NCI-H1436 (cell line): ENCODE data around the gene SBK3.
A peak's percentile ranks its signal among the peaks of the same experiment; 100 is the strongest.
"Not testable (repeated sequence)": the region's sequence is repeated elsewhere in the genome, so short reads cannot be mapped to it uniquely, and the experiment has no call there.

ENCODE experiments used
- DNase-seq: peaks from one replicate; lab custom pipeline; 2025; lab: John Stamatoyannopoulos, UW

Gene SBK3

DNA sequence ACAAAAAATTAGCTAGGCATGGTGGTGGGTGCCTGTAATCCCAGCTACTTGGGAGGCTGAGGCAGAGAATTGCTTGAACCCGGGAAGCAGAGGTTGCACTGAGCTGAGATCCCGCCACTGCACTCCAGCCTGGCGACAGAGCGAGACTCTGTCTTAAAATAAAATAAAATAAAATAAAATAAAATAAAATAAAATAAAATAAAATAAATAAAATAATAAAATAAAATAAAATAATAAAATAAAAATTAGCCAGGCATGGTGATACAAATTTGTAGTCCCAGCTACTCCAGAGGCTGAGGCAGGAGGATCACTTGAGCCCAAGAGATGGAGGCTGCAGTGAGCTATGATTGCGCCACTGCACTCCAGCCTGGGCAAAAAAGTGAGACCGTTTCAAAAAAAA is 28.6 kb upstream of the SBK3 start:
- not testable (repeated sequence) for DNase-seq

DNA sequence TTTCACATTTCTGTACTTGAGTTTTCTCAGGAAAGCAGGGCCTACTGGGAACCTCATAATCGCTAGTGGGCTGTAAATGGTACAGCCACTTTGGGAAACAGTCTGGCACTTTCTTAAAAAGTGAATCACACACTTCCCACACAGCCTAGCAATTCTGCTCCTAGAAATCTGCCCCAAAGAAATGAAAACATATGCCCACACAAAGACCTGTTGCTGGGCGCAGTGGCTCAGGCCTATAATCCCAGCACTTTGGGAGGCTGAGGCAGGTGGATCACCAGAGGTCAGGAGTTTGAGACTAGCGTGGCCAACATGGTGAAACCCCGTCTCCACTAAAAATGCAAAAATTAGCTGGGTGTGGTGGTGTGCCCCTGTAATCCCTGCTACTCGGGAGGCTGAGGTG is 24.1 kb upstream of the SBK3 start:
- not testable (repeated sequence) for DNase-seq

DNA sequence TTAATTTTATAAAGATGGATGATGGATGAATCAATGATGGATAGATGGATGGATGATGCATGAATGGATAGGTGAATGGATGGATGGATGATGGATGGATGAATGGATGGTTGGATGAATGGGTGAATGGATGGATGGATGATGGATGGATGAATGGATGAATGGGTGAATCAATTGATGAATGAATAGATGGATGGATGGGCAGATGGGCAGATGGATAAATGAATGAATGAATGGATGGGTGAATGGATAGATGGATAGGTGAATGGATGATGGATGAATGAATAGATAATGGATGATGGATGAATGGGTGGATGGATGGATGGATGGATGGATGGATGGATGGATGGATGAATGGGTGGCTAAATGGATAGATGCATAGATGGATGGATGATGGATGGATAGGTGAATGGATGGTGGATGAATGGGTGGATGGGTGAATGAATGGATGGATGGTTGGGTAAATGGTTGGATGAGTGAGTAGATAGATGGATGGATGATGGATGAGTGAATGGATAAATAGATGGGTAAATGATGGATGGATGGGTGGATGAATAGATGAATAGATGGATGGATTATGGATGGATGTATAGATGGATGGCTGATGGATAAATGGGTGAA is 22.5 kb upstream of the SBK3 start:
- no peak for DNase-seq

DNA sequence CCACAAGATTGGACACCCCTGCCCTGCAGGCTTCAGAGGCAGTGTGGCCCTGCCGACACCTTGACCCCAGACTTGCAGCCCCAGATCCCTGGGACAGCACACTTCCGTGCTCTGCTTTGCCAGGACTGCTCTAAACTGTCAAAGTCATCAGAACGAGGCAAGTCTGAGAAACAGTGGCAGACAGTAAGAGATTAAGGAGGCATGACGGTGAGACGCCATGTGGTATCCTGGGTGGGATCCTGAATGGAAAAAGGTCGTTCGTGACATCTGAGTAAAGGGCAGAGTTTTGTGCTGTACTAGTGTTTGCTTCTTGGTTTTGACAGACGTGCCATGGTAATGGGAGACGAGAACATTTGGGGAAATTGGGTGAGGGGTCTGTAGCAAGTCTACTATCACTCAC is 21.5 kb upstream of the SBK3 start:
- no peak for DNase-seq

DNA sequence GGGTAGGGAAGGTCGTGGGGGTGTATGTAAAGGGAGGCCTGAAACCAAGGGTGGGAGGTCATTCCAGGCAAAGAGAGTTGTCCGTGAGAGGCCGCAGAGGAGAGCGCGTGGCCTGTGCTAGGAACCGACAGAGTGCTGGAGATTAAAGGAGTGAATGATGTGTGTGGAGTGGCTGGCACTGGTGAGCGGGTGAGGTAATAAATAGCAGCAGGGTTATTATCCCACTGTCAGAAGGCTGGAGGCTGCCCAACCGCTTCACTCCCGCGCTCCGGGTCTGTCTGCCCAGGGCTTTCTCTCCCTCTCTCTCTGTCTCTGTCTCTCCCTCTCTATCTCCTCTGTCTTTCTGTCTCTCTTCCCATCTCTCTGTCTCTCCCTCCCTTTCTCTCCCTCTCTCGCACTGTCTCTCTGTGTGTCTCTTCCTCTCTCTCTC is 17.9 kb upstream of the SBK3 start:
- no peak for DNase-seq

DNA sequence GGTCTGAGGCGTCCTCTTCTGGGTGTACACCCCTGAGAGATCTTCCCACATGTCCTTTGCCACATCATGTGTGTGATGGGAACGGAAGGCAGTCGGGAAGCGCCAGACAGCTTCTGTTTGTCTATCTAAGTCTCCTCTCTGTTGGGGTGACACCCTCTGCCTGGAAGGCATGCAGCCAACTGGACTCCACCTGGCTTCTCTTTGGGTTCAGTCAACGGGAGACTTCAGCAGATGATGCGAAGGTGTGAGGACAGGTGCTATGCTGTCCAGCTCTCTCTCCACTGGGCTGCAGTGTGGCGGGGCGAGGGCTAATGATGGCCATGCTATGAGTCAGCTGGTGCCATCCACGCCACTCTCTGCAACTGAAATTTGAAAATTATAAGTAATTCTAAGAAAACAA is 14.3 kb upstream of the SBK3 start:
- no peak for DNase-seq

DNA sequence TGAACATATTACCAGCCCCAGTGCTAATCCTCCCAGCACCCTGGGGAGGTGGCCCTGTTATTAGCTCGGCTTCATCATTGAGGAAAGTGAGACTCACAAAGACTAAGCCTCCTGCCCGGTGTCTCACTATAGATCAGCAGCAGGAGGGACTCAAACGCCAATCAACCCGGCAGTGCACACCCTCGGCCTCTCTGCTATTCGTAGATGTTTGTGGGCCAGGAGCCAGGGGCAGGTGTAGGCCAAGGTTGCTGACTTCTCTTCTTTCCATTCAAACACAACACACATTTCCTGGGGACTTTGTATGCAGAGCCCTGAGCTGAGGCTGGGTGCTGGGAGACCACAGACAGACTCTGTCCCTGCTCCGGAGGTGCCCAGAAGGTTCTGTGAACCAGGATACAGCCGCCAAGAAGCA is 9.4 kb upstream of the SBK3 start:
- DNase-seq = no peak

DNA sequence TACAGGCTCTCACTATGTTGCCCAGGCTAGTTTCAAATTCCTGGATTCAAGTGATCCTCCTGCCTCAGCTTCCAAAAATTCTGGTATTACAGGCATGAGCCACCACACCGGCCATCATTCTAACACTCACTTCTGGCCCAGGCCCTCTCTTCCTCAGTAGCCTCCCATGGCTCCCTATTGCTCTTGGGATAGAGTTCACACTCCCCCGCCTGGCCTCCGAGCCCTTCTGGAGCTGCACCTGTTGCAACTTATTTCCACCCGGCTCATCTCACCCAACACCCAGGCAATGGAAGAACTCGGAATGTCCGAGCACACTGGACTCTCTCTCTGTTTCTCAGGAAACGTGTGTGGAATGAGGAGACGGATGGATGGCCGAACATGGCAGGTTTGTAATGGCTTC is 9.0 kb upstream of the SBK3 start:
- no peak for DNase-seq

DNA sequence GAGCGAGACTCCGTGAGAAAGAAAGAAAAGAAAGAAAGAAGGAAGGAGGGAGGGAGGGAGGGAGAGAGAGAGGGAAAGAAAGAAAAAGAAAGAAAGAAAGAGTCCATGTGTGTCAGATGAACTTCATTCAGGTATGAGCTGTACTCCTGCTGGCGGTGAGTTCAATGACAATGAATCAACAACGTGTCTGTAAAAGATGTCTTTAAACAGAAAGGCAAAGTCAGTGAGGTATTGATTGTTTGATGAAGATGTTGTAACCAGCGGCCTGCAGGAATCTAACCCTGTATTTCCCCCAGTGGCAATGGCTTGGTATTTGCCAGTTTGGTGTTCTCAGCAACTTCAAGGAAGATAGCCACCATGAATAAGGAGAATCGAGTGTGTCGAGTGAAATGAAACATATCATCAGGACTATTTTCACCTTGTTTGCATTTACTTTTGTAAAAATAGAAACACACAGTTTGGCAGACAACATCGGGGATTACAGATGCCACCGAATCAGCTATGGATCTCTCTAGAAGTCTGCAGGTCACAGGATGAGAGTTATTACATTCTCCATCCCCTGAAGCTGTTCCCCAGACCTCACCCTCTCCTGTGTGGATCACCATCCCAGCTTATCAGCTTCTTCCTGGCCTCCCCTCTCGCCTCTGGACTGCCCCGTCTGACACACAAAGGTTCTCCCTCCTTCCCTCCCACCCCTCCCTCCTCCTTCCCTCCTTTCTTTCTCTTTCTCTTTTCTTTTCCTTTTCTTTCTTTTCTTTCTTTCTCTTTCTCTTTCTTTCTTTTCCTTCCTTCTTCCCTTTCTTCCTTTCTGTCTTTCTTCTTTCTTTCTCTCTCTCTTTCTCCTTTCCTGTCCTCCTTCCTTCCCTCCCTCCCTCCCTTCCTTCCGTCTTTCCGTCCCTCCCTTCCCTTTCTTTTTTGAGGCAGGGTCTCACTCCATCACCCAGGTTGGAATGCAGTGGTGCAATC is 8.2 kb upstream of the SBK3 start:
- DNase-seq = no peak

DNA sequence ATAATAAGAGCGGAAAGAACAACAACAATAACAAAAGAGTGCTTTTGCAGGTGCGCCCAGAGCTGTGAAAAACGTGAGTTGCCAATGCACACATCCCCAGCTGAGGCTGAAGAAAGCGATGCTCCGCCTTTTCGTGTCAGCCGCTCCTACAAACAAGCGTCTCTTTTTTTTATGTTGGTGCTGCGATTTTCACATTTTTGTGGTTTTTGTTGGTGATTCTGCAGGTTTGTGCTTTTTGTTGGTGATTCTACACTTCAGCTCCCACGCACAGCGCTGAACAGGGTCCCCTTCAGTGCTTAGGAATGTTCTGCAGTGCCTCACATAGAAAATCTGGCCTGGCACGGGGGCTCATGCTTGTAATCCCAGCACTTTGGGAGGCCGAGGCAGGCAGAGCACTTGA is 7.3 kb upstream of the SBK3 start:
- DNase-seq = no peak

DNA sequence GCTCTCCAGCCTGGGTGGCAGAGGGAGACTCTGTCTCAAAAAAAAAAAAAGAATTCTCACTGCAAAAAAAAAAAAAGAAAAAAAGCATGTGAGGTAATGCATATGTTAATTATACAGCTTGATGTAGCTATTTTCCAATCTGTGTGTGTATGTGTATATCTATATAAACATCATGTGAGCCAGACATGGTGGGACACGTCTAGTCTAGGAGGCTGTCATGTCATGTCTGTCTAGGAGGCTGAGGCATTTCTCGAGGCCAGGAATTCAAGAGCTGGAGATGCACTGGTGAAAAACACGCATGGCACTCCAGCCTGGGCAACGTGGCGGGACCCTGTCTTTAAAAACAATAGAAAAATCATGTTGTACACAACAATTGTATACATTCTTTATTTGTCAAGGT is 6.9 kb upstream of the SBK3 start:
- DNase-seq = no peak

DNA sequence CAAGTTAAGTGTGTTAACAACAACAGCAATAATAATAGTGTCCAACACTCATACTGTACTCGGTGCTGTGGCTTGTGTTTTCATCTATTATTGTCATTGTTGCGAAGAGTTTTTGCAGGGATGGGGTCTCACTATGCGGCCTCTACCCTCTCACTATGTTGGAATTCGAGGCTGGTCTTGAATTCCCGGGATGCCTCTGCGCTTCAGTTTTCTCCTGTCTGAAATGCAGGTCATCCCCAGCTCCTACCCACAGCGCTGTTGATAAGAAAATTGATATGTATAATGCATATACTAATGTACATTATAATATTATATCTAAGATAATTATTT is 4.9 kb upstream of the SBK3 start:
- DNase-seq = no peak

DNA sequence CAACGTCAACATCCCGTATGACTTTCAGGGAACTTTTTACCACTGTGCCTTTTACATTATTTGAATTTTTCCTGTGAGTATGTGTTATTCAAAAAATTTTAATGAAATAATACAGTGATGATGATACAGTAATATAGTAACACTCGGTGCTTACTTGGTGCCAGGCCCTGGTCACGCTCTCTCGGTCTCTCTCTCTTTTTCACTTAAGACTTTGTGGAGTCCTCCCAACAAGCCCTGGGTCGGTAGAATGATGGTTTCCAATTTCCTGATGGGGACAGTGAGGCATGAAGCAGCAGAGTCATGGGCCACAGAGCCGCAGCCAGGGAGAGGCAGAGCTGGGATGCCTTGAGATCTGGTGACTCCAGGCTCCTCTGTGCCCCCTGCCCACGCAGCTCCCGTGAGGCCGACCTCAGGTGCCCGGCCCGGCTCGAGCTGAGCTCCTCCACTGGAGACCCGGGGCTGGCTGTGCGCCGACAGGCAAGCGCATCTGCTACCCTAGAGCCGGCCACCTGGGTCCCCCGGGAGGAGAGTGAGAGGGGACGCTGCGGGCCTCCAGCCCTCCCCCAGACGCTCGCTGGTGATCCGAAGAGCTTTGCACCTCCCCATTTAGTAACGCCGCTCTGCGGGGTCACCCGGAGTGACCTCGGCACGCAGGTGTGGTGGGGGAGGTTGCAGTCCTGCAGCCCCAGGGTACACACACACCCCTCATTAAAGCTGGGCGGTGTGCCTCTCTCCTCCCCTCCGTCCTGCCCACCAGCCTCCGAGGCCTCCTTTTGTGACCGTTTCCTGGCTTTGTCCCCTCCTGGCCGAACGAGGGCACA is 4.4 kb upstream of the SBK3 start:
- peak; percentile 66 for DNase-seq

DNA sequence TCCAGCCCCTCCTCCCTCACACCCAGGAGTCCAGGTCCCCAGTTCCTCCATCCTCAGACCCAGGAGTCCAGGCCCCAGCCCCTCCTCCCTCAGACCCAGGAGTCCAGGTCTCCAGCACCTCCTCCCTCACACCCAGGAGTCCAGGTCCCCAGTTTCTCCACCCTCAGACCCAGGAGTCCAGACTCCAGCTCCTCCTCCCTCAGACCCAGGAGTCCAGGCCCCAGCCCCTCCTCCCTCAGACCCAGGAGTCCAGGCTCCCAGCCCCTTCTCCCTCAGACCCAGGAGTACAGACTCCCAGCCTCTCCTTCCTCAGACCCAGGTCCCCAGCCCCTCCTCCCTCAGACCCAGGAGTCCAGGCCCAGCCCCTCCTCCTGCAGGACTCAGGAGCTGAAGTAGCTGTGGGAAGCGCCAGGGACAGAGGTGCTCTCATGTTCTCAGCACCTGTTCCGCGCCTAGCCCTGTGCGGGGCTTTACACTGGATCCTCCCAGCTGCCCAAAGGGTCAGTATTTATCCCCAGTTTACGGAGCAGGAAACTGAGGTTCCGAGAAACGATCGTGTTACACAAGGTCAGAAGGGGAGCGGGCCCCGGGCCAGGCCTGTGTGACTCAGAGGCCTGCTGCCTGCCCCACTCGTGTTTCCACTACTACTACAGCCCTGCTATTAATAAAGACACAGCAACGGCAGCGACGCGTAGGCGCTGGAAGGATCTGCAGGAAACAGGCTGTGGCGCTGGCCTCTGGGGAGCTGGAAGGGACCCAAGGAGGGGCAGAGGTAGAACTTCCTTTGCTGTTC is 1.7 kb upstream of the SBK3 start:
- DNase-seq = no peak

DNA sequence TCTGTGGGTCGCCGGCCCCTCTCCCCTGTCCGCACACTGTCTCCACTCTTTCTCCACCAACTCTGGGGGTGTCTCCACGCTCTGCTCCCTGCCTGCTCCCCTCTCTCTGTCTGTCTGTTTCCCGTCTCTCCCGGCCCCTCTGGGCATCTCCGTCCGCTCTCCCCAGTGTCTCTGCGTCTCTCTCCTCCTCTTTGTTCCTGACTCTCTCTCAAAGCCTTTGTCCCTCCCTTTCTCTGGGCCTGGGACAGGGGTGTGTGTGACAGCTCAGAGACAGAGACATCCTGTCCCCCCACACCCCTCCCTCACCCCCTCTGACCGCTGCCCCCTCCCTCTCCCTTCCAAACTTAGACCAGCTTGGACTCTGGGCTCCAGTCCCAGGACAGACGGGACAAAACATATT is 668 bp upstream of the SBK3 start:
- DNase-seq = no peak

DNA sequence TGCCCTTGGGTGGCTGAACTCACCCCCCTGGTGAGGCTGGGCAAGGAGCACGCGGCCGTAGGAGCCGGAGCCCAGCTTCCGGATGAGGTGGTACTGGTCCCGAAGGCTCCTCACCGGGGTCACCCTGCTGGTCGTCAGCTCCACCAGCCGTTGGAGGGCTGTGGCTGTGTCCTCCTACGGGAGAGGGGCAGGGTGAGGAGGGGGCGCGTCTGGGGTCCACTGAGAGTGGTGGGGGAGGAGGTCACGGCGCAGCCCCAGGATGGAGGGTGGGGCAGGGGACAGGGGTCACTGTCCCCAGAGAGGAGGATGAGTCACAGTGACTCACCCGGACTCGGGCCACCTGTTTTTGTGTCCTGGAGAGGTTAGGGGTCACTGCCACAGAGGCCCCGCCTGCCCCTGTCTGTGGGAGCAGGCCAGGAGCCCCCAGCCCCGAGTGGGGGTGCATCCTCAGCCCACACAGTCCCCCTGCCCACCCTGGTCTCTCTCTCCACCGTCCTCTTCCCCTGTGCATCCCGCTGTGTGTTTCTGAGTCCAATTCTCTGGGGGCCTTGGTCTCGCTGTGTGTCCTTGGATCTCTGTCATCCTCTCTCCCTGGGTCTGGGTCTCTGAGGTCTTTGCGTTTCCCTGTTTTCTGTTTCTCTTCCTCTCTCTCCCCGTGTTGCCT is 435 bp downstream of the SBK3 start:
- DNase-seq = no peak

DNA sequence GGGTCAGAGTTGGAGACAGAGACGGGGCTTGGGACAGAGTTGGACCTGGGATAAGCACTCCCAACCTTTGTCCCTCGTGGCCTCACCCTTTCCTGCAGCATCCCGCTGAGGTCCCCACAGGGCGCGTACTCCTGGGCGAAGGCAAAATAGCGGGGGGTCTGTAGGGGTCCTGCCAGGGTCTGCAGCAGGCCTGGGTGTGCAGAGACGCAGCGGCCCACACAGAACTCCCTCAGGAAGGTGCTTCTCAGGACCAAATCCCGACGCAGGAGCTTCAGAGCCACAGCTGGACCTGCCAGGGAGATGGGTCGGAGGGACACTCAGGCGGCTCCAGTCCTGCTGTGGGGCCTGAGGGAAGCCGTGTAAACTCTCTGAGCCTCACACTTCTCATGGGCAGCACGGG is 1.3 kb downstream of the SBK3 start:
- no peak for DNase-seq

DNA sequence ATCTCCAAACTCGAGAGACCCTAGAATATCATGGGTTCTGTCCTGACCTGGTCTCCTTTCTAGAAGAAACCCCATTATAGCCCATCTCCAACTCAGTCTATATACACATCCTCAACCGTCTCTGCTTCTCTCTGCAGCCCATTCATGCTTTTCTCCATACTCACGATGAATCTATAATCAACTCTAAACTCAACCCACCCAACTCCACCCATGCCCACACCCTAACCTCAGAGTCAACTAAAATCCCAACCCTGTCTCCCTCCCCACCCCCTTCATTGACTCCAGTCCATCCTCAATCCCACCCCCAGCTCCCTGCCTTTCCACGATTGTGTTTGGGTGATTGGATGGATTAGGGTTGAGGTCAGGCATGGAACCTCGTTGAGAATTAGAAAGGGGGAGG is 1.8 kb downstream of the SBK3 start:
- no peak for DNase-seq

DNA sequence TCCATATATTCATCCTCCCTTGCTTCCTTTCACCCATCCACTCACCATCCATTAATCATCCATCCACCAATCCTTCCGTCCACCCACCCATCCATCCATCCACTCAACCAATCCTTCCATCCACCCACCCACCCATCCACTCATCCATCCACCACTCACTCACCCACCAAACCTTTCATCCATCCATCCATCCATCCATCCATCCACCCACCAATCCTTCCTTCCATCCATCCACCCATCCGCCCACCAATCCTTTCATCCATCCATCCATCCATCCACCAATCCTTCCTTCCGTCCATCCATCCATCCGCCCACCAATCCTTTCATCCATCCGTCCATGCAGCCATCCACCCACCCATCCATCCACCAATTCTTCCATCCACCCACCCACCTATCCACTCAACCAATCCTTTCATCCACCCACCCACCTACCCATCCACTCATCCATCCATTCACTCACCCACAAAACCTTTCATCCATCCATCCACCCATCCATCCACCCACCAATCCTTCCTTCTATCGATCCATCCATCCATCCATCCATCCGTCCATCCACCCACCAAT is 3.0 kb downstream of the SBK3 start:
- DNase-seq = no peak

DNA sequence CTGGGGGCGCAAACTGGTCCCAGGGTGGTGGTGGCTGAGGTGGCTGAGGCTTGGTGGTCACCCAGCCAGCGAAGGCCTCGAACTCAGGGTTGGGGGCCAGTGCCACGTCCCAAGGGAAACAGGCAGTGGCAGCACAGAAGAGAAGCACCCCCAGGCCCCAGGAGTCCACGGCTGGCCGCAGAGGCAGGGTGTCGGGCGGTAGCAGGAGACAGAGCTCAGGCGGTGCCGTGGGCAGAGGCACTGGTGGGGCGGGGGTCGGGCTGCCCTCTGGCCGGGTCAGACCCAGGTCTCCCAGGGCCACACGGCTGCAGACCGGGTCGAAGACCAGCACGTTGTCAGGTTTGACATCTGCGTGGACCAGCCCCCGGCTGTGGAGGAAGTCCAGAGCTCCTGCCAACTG is 4.3 kb downstream of the SBK3 start:
- no peak for DNase-seq

DNA sequence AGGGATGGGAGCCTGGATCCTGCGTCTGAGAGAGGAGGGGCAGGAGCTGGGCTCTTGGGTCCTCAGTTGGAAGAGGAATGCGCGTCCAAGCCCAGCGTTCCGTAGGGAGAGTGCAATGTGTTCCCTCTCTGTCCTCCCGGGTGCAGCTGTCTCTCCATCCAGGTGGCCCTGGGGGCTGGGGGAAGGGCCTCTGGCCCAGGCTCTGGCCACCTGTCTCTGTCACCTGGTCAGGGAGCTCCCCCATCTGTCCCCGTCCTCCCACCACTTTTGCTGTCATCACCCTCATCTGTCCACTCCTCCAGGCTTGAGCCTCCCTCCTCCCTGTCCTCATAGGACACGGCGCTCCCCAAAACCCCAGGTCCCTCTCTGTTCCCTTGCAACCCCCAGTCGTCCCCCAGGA is 4.7 kb downstream of the SBK3 start:
- no peak for DNase-seq
